Dermis microvascular lymphatic vessel endothelial cell (primary cell): Measurements from ENCODE around the gene PRPF40B. TPM values are rescaled to one million over a fixed set of nuclear protein-coding genes. Genes with fewer than 3 reads are reported as not detected.
"Not testable (repeated sequence)": the region's sequence is repeated elsewhere in the genome, so short reads cannot be mapped to it uniquely, and the experiment has no call there.

Experiments
- DNase-seq, 2 donors: peaks; one replicate each; pipeline versions ENCODE4 v3.0.0 to v3.0.0-alpha.2; 2010; ENCODE audit warnings: low read depth in 2 of 2
- total RNA-seq: library from RNA; depleted of rRNA; stranded (reverse); fragments of >200 nt; gene quantifications from 2 replicates; pipeline ENCODE4 v1.2.1, GENCODE V29; 2014

Gene PRPF40B
- total RNA-seq = 1.5 and 1.8 TPM in 2 replicates

GRCh38 chr12:49623142-49623904, at the start of gene PRPF40B:
Gene PRPF40B (plus strand): TSS chr12:49623561. CDS start chr12:49623591, 30 bp downstream.
- DNase-seq = peak; percentile 48 to 85

- DNase-seq = no peak
These were observed 45.6 kb upstream of the PRPF40B start for GRCh38 chr12:49577589-49578315.

- no peak for DNase-seq
These were observed 44.8 kb upstream of the PRPF40B start for GRCh38 chr12:49578471-49579112.

GRCh38 chr12:49580572-49581535, 42.5 kb upstream of the PRPF40B start:
- peak; percentile 34 to 75 for DNase-seq

GRCh38 chr12:49582201-49582600, 41.2 kb upstream of the PRPF40B start:
- no peak for DNase-seq

- no peak for DNase-seq
These were observed 40.5 kb upstream of the PRPF40B start for GRCh38 chr12:49582850-49583249.

GRCh38 chr12:49583366-49584094, 39.8 kb upstream of the PRPF40B start:
- no peak for DNase-seq

- DNase-seq = no peak
These were observed 38.8 kb upstream of the PRPF40B start for GRCh38 chr12:49584591-49584990.

- no peak for DNase-seq
These were observed 37.6 kb upstream of the PRPF40B start for GRCh38 chr12:49585477-49586459.

- DNase-seq = no peak
These were observed 36.0 kb upstream of the PRPF40B start for GRCh38 chr12:49587174-49587908.

- no peak for DNase-seq
These were observed 35.1 kb upstream of the PRPF40B start for GRCh38 chr12:49588281-49588680.

- no peak for DNase-seq
These were observed 34.4 kb upstream of the PRPF40B start for GRCh38 chr12:49588721-49589516.

GRCh38 chr12:49598527-49598926, 24.8 kb upstream of the PRPF40B start:
- no peak for DNase-seq

- DNase-seq = no peak
These were observed 23.4 kb upstream of the PRPF40B start for GRCh38 chr12:49599961-49600360.

- DNase-seq = no peak
These were observed 19.6 kb upstream of the PRPF40B start for GRCh38 chr12:49603721-49604120.

- DNase-seq = no peak
These were observed 18.5 kb upstream of the PRPF40B start for GRCh38 chr12:49604856-49605255.

GRCh38 chr12:49605539-49605938, 17.8 kb upstream of the PRPF40B start, which contains the start of gene FAM186B:
Gene FAM186B (minus strand): TSS chr12:49605639. CDS start chr12:49605477, 162 bp downstream.
- DNase-seq = not testable (repeated sequence)
